GM23338 (cell line): Measurements from ENCODE around the gene ZDHHC18. TPM values are rescaled to one million over a fixed set of nuclear protein-coding genes. Genes with fewer than 3 reads are reported as not detected.

ENCODE experiments used
- ATAC-seq: fragments of 200-7000 bp; cut with Tn5 transposase; 3 replicates; pipeline ENCODE4 v1.9.1; 2020
- DNase-seq: peaks from one replicate; pipeline ENCODE4 v3.0.0-alpha.2; 2015; ENCODE audit warnings: low spot score
- H2AFZ ChIP-seq: fragments of 200-600 bp; sonication (generic); 2 replicates; pipeline ENCODE4 v1.8.0; 2016; ENCODE audit warnings: antibody characterized with exemption, mild to moderate bottlenecking, moderate library complexity
- H3F3A ChIP-seq: fragments of 200-600 bp; sonication (generic); replicated peaks from 2 replicates; pipeline ENCODE4 v1.8.0; 2017; ENCODE audit warnings: antibody characterized with exemption, mixed run types, low read depth
- H3K27ac ChIP-seq: fragments of 200-600 bp; sonication (generic); 2 replicates; pipeline ENCODE4 v1.6.1; 2016; ENCODE audit warnings: low read depth
- H3K27me3 ChIP-seq: fragments of 200-600 bp; sonication (generic); 2 replicates; pipeline ENCODE4 v1.8.0; 2016; ENCODE audit warnings: mild to moderate bottlenecking, mixed run types, moderate library complexity; ENCODE audit not compliant: insufficient read depth
- H3K36me3 ChIP-seq: fragments of 200-600 bp; sonication (generic); 2 replicates; pipeline ENCODE4 v1.8.0; 2016; ENCODE audit warnings: mild to moderate bottlenecking; ENCODE audit not compliant: insufficient read depth
- H3K4me1 ChIP-seq: fragments of 200-600 bp; sonication (generic); 2 replicates; pipeline ENCODE4 v1.8.0; 2016; ENCODE audit warnings: mild to moderate bottlenecking, moderate library complexity; ENCODE audit not compliant: insufficient read depth
- H3K4me2 ChIP-seq: fragments of 200-600 bp; sonication (generic); 2 replicates; pipeline ENCODE4 v1.7.1; 2017; ENCODE audit warnings: mixed run types
- H3K4me3 ChIP-seq: fragments of 200-600 bp; sonication (generic); 2 replicates; pipeline ENCODE4 v1.6.1; 2016; ENCODE audit warnings: mixed run types
- H3K79me2 ChIP-seq: fragments of 200-600 bp; sonication (generic); replicated peaks from 2 replicates; pipeline ENCODE4 v1.8.0; 2017; ENCODE audit warnings: mild to moderate bottlenecking; ENCODE audit not compliant: insufficient read depth
- H3K9me2 ChIP-seq: fragments of 200-600 bp; sonication (generic); 2 replicates; pipeline ENCODE4 v1.8.0; 2017; ENCODE audit not compliant: insufficient read depth
- H4K20me1 ChIP-seq: fragments of 200-600 bp; sonication (generic); replicated peaks from 2 replicates; pipeline ENCODE4 v1.8.0; 2017; ENCODE audit warnings: mild to moderate bottlenecking; ENCODE audit not compliant: insufficient read depth
- H3K27ac Mint-ChIP-seq: 2 replicates; pipeline ENCODE4 v1.8.0; 2020; ENCODE audit warnings: inconsistent platforms, mild to moderate bottlenecking, moderate library complexity, mixed read lengths
- H3K27me3 Mint-ChIP-seq: 3 replicates; pipeline ENCODE4 v1.8.0; 2022; ENCODE audit warnings: low read depth, mild to moderate bottlenecking, moderate library complexity, mixed read lengths, inconsistent platforms; ENCODE audit not compliant: insufficient read depth, poor library complexity
- H3K36me3 Mint-ChIP-seq: 3 replicates; pipeline ENCODE4 v1.8.0; 2021; ENCODE audit warnings: low read depth, mild to moderate bottlenecking, inconsistent platforms, moderate library complexity, mixed read lengths
- H3K4me1 Mint-ChIP-seq: 3 replicates; pipeline ENCODE4 v1.8.0; 2020; ENCODE audit warnings: mild to moderate bottlenecking, inconsistent platforms, mixed read lengths
- H3K4me3 Mint-ChIP-seq: 3 replicates; pipeline ENCODE4 v1.8.0; 2021; ENCODE audit warnings: moderate library complexity, mild to moderate bottlenecking, inconsistent platforms, mixed read lengths
- H3K9me3 Mint-ChIP-seq: 3 replicates; pipeline ENCODE4 v1.8.0; 2020; ENCODE audit warnings: moderate library complexity, mild to moderate bottlenecking, inconsistent platforms, mixed read lengths
- CREB1 ChIP-seq: fragments of 250-450 bp; sonication (Bioruptor Pico); IDR thresholded peaks from 2 replicates; pipeline ENCODE4 v1.5.0; 2020; ENCODE audit warnings: low read depth, mild to moderate bottlenecking, moderate library complexity
- CTCF ChIP-seq, 2 experiments: fragments of 200-600 bp in 1 of 2; sonication (generic) in 1 of 2; conservative IDR thresholded peaks; 2 replicates each; pipeline versions ENCODE4 v1.5.1 to v1.6.1; 2016 to 2017; ENCODE audit warnings: antibody characterized with exemption in 2 of 2, low read depth in 2 of 2, mild to moderate bottlenecking in 2 of 2, moderate library complexity in 1 of 2
- EZH2 ChIP-seq: fragments of 200-600 bp; sonication (generic); IDR thresholded peaks from one replicate; pipeline ENCODE4 v1.8.0; 2017; ENCODE audit warnings: antibody characterized with exemption, mild to moderate bottlenecking, low read depth; ENCODE audit not compliant: unreplicated experiment
- EZH2phosphoT487 ChIP-seq: fragments of 200-600 bp; sonication (generic); IDR thresholded peaks from one replicate; pipeline ENCODE4 v1.8.1; 2018; ENCODE audit warnings: antibody characterized with exemption; ENCODE audit not compliant: unreplicated experiment
- JUNB ChIP-seq: IDR thresholded peaks from one replicate; pipeline ENCODE4 v1.6.1; 2016; ENCODE audit warnings: antibody characterized with exemption; ENCODE audit not compliant: unreplicated experiment
- NANOG ChIP-seq: IDR thresholded peaks from 2 replicates; pipeline ENCODE4 v1.6.1; 2016; ENCODE audit warnings: antibody characterized with exemption, borderline replicate concordance
- POLR2AphosphoS5 ChIP-seq: IDR thresholded peaks from 2 replicates; pipeline ENCODE4 v1.6.1; 2016; ENCODE audit warnings: antibody characterized with exemption, low read depth
- REST ChIP-seq: IDR thresholded peaks from one replicate; pipeline ENCODE4 v1.6.1; 2018; ENCODE audit warnings: antibody characterized with exemption; ENCODE audit not compliant: unreplicated experiment
- STAT1 ChIP-seq: IDR thresholded peaks from one replicate; pipeline ENCODE4 v1.6.1; 2016; ENCODE audit warnings: antibody characterized with exemption; ENCODE audit not compliant: unreplicated experiment
- ZNF114 ChIP-seq: fragments of 250-450 bp; sonication (Bioruptor Pico); IDR thresholded peaks from 2 replicates; pipeline ENCODE4 v1.5.0; 2020; ENCODE audit warnings: mild to moderate bottlenecking, moderate library complexity
- ZNF331 ChIP-seq: fragments of 250-450 bp; sonication (Bioruptor Pico); IDR thresholded peaks from 2 replicates; pipeline ENCODE4 v1.5.0; 2020; ENCODE audit warnings: low read depth, mild to moderate bottlenecking, moderate library complexity
- polyA plus RNA-seq: library from polyadenylated mRNA; unstranded; fragments of >200 nt; fragmentation: Nextera tagmentation; extraction: Ambion mirVana; gene quantifications from 2 replicates; pipeline ENCODE4 v1.2.1, GENCODE V29; 2016
- total RNA-seq: library from RNA; depleted of rRNA; stranded (reverse); fragments of >200 nt; shearing (Covaris generic); gene quantifications from 2 replicates; pipeline ENCODE4 v1.2.3, GENCODE V29; 2014
- TF ChIP-seq, protein P1 (sequence below): IDR thresholded peaks from 2 replicates; pipeline ENCODE4 v1.6.1; 2016; ENCODE audit warnings: antibody characterized with exemption

The ZDHHC18 gene
- total and polyA plus RNA-seq, 2 experiments from 2014 or later = 6.3 to 26.8 TPM

DNA sequence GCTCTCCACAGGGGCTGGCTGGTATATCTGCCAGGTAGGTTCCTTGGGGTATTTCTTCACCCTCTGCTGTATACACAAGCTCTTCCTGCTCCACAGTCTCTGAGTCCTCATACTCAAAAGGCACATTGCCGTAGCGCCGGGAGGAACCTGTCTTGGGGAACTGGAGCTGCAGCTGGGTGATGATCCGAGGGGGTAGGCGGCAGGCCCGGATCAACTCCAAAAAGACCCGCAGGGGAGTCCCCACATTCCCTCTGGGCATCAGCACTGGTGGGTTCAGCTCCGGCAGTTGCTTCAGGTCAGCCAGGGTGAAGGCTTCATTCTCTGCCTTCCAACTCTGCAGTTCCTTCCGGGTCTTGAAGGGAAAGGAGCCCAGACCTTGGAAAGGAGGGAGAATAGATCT is 70.9 kb downstream of the ZDHHC18 start (continued):
- TF ChIP-seq, protein P1, sequence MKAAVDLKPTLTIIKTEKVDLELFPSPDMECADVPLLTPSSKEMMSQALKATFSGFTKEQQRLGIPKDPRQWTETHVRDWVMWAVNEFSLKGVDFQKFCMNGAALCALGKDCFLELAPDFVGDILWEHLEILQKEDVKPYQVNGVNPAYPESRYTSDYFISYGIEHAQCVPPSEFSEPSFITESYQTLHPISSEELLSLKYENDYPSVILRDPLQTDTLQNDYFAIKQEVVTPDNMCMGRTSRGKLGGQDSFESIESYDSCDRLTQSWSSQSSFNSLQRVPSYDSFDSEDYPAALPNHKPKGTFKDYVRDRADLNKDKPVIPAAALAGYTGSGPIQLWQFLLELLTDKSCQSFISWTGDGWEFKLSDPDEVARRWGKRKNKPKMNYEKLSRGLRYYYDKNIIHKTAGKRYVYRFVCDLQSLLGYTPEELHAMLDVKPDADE = no peak
- no peak for TF ChIP-seq JUNB
- no peak for TF ChIP-seq ZNF331 (CRISPR knock-in tag)
- TF ChIP-seq NANOG = no peak

- Histone ChIP-seq H3K9me2 (no peaks in the 10 kb centered on the region), H4K20me1 (no peaks in the 10 kb centered on the region), H3K4me3 (peak within 1 kb of the TSS; percentile 84), H3F3A (0 out of 2 replicates have a peak, but pooled peaks cover 5% of the 10 kb centered on the region), H3K4me2 (peak within 1 kb of the TSS; percentile 89), H3K4me1 (peaks cover 7% of the 10 kb centered on the region), H2AFZ (peak within 1 kb of the TSS; percentile 90; the same call in 1 of the 2 replicates), H3K27me3 (no peaks in the 10 kb centered on the region), H3K27ac (peak within 1 kb of the TSS; percentile 94), H3K36me3 (peaks cover 9% of the 10 kb centered on the region; the same call in 1 of the 2 replicates), H3K79me2 (peaks cover 27% of the 10 kb centered on the region)
- peak; percentile 98 for DNase-seq
- Mint-ChIP-seq H3K4me3 (peak within 1 kb of the TSS; percentile 87), H3K27me3 (peaks cover 2% of the 10 kb centered on the region), H3K4me1 (peaks cover 8% of the 10 kb centered on the region), H3K9me3 (no peaks in the 10 kb centered on the region), H3K27ac (peak within 1 kb of the TSS; percentile 97), H3K36me3 (peaks cover 12% of the 10 kb centered on the region; the same call in 2 of the 3 replicates)
- peak; percentile 89 for ATAC-seq
- TF ChIP-seq, protein P1 = peak; percentile 32; the same call in 1 of the 2 replicates
- TF ChIP-seq POLR2AphosphoS5 (peak; percentile 85), EZH2 (no peak), REST (no peak), ZNF331 (CRISPR knock-in tag) (no peak), STAT1 (no peak), NANOG (0 out of 2 replicates have a peak, but pooled peaks have one; percentile 16), CTCF (conservative IDR thresholded peaks at IDR 0.05; ENCODE audit: low read depth in 2 of 2) (no peak), ZNF114 (CRISPR knock-in tag) (no peak), EZH2phosphoT487 (no peak), CREB1 (CRISPR knock-in tag) (peak; percentile 48; the same call in 1 of the 2 replicates), JUNB (no peak)
These were observed 73.7 kb downstream of the ZDHHC18 start, which contains the start of gene GPATCH3 for GRCh38 chr1:26900001-26900814. GPATCH3 (minus strand) TSS chr1:26900467; CDS start chr1:26900442, 25 bp downstream.
